Mucosa of descending colon (tissue), 3 donors: ENCODE results near the gene TTC29. TPM values are rescaled to one million over a fixed set of nuclear protein-coding genes. Genes with fewer than 3 reads are reported as not detected.

Experiments used
- ATAC-seq: fragments of 200-7000 bp; cut with Tn5 transposase; one replicate; pipeline ENCODE4 v1.9.1; 2020; ENCODE audit warnings: mild to moderate bottlenecking, moderate library complexity
- DNase-seq, 3 donors: peaks; one replicate each; pipeline ENCODE4 v3.0.0-alpha.2; 2020
- H3K36me3 ChIP-seq: fragments of 200-600 bp; one replicate; pipeline ENCODE4 v1.8.0; 2021; ENCODE audit warnings: low read depth, mild to moderate bottlenecking
- H3K4me1 ChIP-seq: fragments of 200-600 bp; one replicate; pipeline ENCODE4 v1.8.0; 2021; ENCODE audit warnings: low read depth, mild to moderate bottlenecking
- H3K4me3 ChIP-seq: fragments of 200-600 bp; one replicate; pipeline ENCODE4 v1.8.0; 2021; ENCODE audit warnings: mild to moderate bottlenecking
- H3K9me3 ChIP-seq: fragments of 200-600 bp; one replicate; pipeline ENCODE4 v1.8.0; 2021; ENCODE audit warnings: mild to moderate bottlenecking
- intact Hi-C, 2 donors: fragments of 100-400 bp; cut with DNase I in 1 of 2; cut with micrococcal nuclease in 1 of 2; formaldehyde crosslinking; loops; one replicate each; pipeline versions ENCODE4 v1.11.0 to v1.11.1; 2022; cut with DNase I, micrococcal nuclease
- long read RNA-seq, 2 donors: library from polyadenylated mRNA; unstranded; transcript quantifications; one replicate each; pipeline ENCODE4 v2.0.0, GENCODE V29; 2019 to 2021
- total RNA-seq, 3 donors: library from RNA; stranded (reverse); fragmentation: NEBNext Ultra II Directional in 2 of 3; extraction: Animal tissue kit (Norgen Biotek cat#: 25700) in 2 of 3; gene quantifications; one replicate each; pipeline versions ENCODE4 v1.2.1 to v1.2.4, GENCODE V29; 2021 to 2023
- TF ChIP-seq, protein P1 (sequence below): fragments of 200-600 bp; IDR thresholded peaks from one replicate; pipeline ENCODE4 v1.8.0; 2022; ENCODE audit warnings: antibody characterized with exemption, mild to moderate bottlenecking
- donor health status: DM: no; HTN: no; CAD: no; lungs with moderate emphysema.
- donor health status: DM: no; HTN: no; CAD: no.
- donor health status: DM: no; HTN: yes; CAD: no.

Gene TTC29, protein sequence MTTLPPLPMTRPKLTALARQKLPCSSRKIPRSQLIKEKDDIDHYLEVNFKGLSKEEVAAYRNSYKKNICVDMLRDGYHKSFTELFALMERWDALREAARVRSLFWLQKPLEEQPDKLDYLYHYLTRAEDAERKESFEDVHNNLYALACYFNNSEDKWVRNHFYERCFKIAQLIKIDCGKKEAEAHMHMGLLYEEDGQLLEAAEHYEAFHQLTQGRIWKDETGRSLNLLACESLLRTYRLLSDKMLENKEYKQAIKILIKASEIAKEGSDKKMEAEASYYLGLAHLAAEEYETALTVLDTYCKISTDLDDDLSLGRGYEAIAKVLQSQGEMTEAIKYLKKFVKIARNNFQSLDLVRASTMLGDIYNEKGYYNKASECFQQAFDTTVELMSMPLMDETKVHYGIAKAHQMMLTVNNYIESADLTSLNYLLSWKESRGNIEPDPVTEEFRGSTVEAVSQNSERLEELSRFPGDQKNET
- total RNA-seq: not detected
- long read RNA-seq, donor 1: 0 reads
- long read RNA-seq, donor 2: 0 reads

GRCh38 chr4:146945556-146946374 lies at the start of gene TTC29:
Gene TTC29, minus strand, starts transcription at chr4:146945864. Its CDS starts 5,969 bp downstream, at chr4:146939895.
- Histone ChIP-seq H3K36me3 (no peaks in the 10 kb centered on the region), H3K4me3 (no peak within 1 kb of the TSS), H3K4me1 (no peaks in the 10 kb centered on the region), H3K9me3 (no peaks in the 10 kb centered on the region)
- DNase-seq: peak; percentile 89 to 95 (median 94)
- TF ChIP-seq, protein P1, sequence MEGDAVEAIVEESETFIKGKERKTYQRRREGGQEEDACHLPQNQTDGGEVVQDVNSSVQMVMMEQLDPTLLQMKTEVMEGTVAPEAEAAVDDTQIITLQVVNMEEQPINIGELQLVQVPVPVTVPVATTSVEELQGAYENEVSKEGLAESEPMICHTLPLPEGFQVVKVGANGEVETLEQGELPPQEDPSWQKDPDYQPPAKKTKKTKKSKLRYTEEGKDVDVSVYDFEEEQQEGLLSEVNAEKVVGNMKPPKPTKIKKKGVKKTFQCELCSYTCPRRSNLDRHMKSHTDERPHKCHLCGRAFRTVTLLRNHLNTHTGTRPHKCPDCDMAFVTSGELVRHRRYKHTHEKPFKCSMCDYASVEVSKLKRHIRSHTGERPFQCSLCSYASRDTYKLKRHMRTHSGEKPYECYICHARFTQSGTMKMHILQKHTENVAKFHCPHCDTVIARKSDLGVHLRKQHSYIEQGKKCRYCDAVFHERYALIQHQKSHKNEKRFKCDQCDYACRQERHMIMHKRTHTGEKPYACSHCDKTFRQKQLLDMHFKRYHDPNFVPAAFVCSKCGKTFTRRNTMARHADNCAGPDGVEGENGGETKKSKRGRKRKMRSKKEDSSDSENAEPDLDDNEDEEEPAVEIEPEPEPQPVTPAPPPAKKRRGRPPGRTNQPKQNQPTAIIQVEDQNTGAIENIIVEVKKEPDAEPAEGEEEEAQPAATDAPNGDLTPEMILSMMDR: no peak
- intact Hi-C loops: no loop called here
- ATAC-seq: peak; percentile 100

GRCh38 chr4:146981651-146982050 lies 36.0 kb upstream of the TTC29 start:
- H3K4me3 ChIP-seq: no peak overlapping the region
- no peaks in the 10 kb centered on the region for H3K4me1 ChIP-seq
- no peak for DNase-seq
- intact Hi-C loops: no loop called here
- no peak for ATAC-seq
- TF ChIP-seq, protein P1: no peak
- H3K9me3 ChIP-seq: no peaks in the 10 kb centered on the region
- no peaks in the 10 kb centered on the region for H3K36me3 ChIP-seq

DNA sequence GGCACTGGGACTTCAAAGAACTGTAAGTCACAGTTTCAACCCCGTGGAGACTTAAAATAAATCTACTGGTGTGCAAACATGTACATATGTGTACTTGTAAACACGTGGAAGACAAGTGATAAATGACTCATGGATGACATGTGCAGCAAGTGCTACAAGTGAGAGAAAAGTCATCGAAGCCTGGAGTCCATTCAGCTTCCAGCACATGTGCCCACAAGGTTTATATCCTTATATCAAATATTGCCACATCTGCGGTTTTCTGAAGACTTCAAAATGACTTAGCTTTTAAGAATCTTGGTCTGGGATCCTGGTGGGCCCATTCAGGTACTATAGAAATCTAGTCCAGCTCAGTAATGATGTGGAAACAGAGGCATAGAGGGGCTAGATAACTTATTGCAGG lies 33.0 kb upstream of the TTC29 start:
- intact Hi-C loops: no loop called here
- ATAC-seq (no peak), DNase-seq (no peak)
- H3K36me3 ChIP-seq: no peaks in the 10 kb centered on the region
- TF ChIP-seq, protein P1: no peak
- H3K4me1 ChIP-seq: no peaks in the 10 kb centered on the region
- H3K9me3 ChIP-seq: no peaks in the 10 kb centered on the region
- no peak overlapping the region for H3K4me3 ChIP-seq

DNA sequence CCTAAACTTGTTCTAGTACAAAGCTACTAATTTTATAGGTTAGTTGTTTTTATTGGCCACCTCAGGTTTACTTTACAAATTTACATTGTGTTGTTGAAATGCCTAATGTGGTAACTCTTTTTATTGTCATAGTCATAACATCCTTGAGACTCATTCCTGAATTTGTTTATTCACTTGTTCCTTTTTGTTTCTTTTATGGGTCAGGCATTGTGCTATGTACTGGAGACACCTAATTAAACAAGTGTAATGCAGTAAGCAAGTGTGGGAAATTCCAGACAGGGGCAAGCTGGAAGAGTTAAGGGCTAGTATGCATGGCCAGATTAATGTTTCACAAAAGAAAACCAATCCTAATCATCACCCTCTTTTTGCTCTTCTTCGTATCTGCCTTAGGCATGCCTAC lies 30.5 kb upstream of the TTC29 start:
- TF ChIP-seq, protein P1: no peak
- H3K36me3 ChIP-seq: no peaks in the 10 kb centered on the region
- ATAC-seq: no peak
- no peak for DNase-seq
- no peak overlapping the region for H3K4me3 ChIP-seq
- H3K4me1 ChIP-seq: no peaks in the 10 kb centered on the region
- intact Hi-C loops: no loop called here
- no peaks in the 10 kb centered on the region for H3K9me3 ChIP-seq

- Histone ChIP-seq H3K4me3 (no peak overlapping the region), H3K9me3 (no peaks in the 10 kb centered on the region), H3K36me3 (no peaks in the 10 kb centered on the region), H3K4me1 (no peaks in the 10 kb centered on the region)
- intact Hi-C loops: no loop called here
- ATAC-seq: peak; percentile 66
- DNase-seq: peak in 1 of 3 donors; percentile 30
- TF ChIP-seq, protein P1: no peak
Measured at GRCh38 chr4:146975527-146975926, 29.9 kb upstream of the TTC29 start.
